Loucy (cell line): ENCODE results near the gene BOC.

Experiments used
- H2AFZ ChIP-seq: fragments of 200-600 bp; sonication (generic); 2 replicates; pipeline ENCODE4 v1.6.0; 2016; ENCODE audit warnings: antibody characterized with exemption, mild to moderate bottlenecking, low read length, moderate library complexity
- H3F3A ChIP-seq: fragments of 200-600 bp; 2 replicates; pipeline ENCODE4 v1.6.0; 2016; ENCODE audit warnings: antibody characterized with exemption, low read depth, mild to moderate bottlenecking
- H3K27me3 ChIP-seq: fragments of 200-600 bp; sonication (generic); 2 replicates; pipeline ENCODE4 v1.6.1; 2014; ENCODE audit warnings: low read length, mild to moderate bottlenecking; ENCODE audit not compliant: insufficient read depth, poor library complexity, severe bottlenecking
- H3K36me3 ChIP-seq: fragments of 200-600 bp; sonication (generic); 2 replicates; pipeline ENCODE4 v1.6.1; 2016; ENCODE audit warnings: low read length; ENCODE audit not compliant: insufficient read depth
- H3K4me1 ChIP-seq: fragments of 200-600 bp; sonication (generic); 2 replicates; pipeline ENCODE4 v1.5.1; 2014; ENCODE audit warnings: low read length, mild to moderate bottlenecking; ENCODE audit not compliant: insufficient read depth, poor library complexity, severe bottlenecking
- H3K4me2 ChIP-seq: fragments of 200-600 bp; sonication (generic); 2 replicates; pipeline ENCODE4 v1.6.0; 2014; ENCODE audit warnings: antibody characterized with exemption, low read length, low read depth, mild to moderate bottlenecking; ENCODE audit not compliant: poor library complexity, severe bottlenecking
- H3K4me3 ChIP-seq: fragments of 200-600 bp; sonication (generic); 2 replicates; pipeline ENCODE4 v1.5.1; 2014; ENCODE audit warnings: low read length, mild to moderate bottlenecking, mixed read lengths; ENCODE audit not compliant: poor library complexity, severe bottlenecking
- H3K79me2 ChIP-seq: fragments of 200-600 bp; sonication (generic); 2 replicates; pipeline ENCODE4 v1.6.1; 2014; ENCODE audit warnings: low read length; ENCODE audit not compliant: insufficient read depth
- H3K9ac ChIP-seq: fragments of 200-600 bp; sonication (generic); 2 replicates; pipeline ENCODE4 v1.6.0; 2014; ENCODE audit warnings: mild to moderate bottlenecking, low read depth, low read length, moderate library complexity; ENCODE audit not compliant: poor library complexity, severe bottlenecking
- H3K9me2 ChIP-seq: fragments of 200-600 bp; sonication (generic); replicated peaks from 2 replicates; pipeline ENCODE4 v1.6.1; 2016; ENCODE audit warnings: low read depth, low read length, mixed read lengths
- H3K9me3 ChIP-seq: fragments of 200-600 bp; sonication (generic); 2 replicates; pipeline ENCODE4 v1.6.1; 2014; ENCODE audit warnings: mild to moderate bottlenecking, antibody characterized with exemption, low read length, low read depth; ENCODE audit not compliant: insufficient read depth
- H4K20me1 ChIP-seq: fragments of 200-600 bp; sonication (generic); 2 replicates; pipeline ENCODE4 v1.6.0; 2014; ENCODE audit warnings: antibody characterized with exemption, low read length, mild to moderate bottlenecking; ENCODE audit not compliant: insufficient read depth, poor library complexity, severe bottlenecking
- CTCF ChIP-seq: fragments of 200-600 bp; sonication (generic); conservative IDR thresholded peaks from 2 replicates; pipeline ENCODE4 v1.5.1; 2014; ENCODE audit warnings: mild to moderate bottlenecking, antibody characterized with exemption, low read length
- EZH2phosphoT487 ChIP-seq: fragments of 200-600 bp; IDR thresholded peaks from 2 replicates; pipeline ENCODE4 v1.6.1; 2018; ENCODE audit warnings: antibody characterized with exemption, mild to moderate bottlenecking, moderate library complexity, borderline replicate concordance

The BOC gene

GRCh38 chr3:113211330-113212149 is at the start of gene BOC:
Gene BOC (plus strand): TSS chr3:113211557. CDS start chr3:113249803, 38,246 bp downstream.
- Histone ChIP-seq H4K20me1 (no peaks in the 10 kb centered on the region), H3K4me2 (peak within 1 kb of the TSS; percentile 72), H3K36me3 (no peaks in the 10 kb centered on the region), H3K9me2 (no peaks in the 10 kb centered on the region), H3K9ac (peak within 1 kb of the TSS; percentile 44), H3K27me3 (peaks cover 33% of the 10 kb centered on the region), H3K4me3 (peak within 1 kb of the TSS; percentile 63), H2AFZ (peak within 1 kb of the TSS; percentile 90), H3K79me2 (no peaks in the 10 kb centered on the region), H3F3A (no peaks in the 10 kb centered on the region), H3K9me3 (no peaks in the 10 kb centered on the region), H3K4me1 (no peaks in the 10 kb centered on the region)
- TF ChIP-seq EZH2phosphoT487, result no peak

GRCh38 chr3:113161661-113162060 is 49.7 kb upstream of the BOC start:
- Histone ChIP-seq H3K4me2 (no peak overlapping the region), H3K36me3 (no peaks in the 10 kb centered on the region), H3F3A (no peaks in the 10 kb centered on the region), H3K27me3 (no peaks in the 10 kb centered on the region), H2AFZ (no peak overlapping the region), H3K4me1 (no peaks in the 10 kb centered on the region), H3K9me2 (no peaks in the 10 kb centered on the region), H3K4me3 (no peak overlapping the region), H3K9me3 (no peaks in the 10 kb centered on the region), H3K9ac (no peak overlapping the region), H3K79me2 (no peaks in the 10 kb centered on the region), H4K20me1 (no peaks in the 10 kb centered on the region)
- TF ChIP-seq EZH2phosphoT487 (no peak), CTCF (no peak)

- Histone ChIP-seq H3K9ac (no peak overlapping the region), H3K4me1 (no peaks in the 10 kb centered on the region), H3K4me2 (no peak overlapping the region), H3F3A (no peaks in the 10 kb centered on the region), H3K4me3 (no peak overlapping the region), H3K9me2 (no peaks in the 10 kb centered on the region), H3K79me2 (no peaks in the 10 kb centered on the region), H3K27me3 (no peaks in the 10 kb centered on the region), H2AFZ (no peak overlapping the region), H4K20me1 (no peaks in the 10 kb centered on the region), H3K36me3 (no peaks in the 10 kb centered on the region), H3K9me3 (no peaks in the 10 kb centered on the region)
- TF ChIP-seq CTCF (no peak), EZH2phosphoT487 (no peak)
Observed at GRCh38 chr3:113163152-113163551, 48.2 kb upstream of the BOC start.

- no peak overlapping the region for H3K4me3 ChIP-seq
- H3K4me2 ChIP-seq, result no peak overlapping the region
- TF ChIP-seq EZH2phosphoT487 (no peak), CTCF (no peak)
- no peaks in the 10 kb centered on the region for H3K9me3 ChIP-seq
- H4K20me1 ChIP-seq, result no peaks in the 10 kb centered on the region
- no peaks in the 10 kb centered on the region for H3K36me3 ChIP-seq
- H3K9ac ChIP-seq, result no peak overlapping the region
- H3K79me2 ChIP-seq, result no peaks in the 10 kb centered on the region
- no peaks in the 10 kb centered on the region for H3K4me1 ChIP-seq
- H3K27me3 ChIP-seq, result no peaks in the 10 kb centered on the region
- no peaks in the 10 kb centered on the region for H3F3A ChIP-seq
- no peaks in the 10 kb centered on the region for H3K9me2 ChIP-seq
- H2AFZ ChIP-seq, result no peak overlapping the region
Observed at GRCh38 chr3:113165841-113166240, 45.5 kb upstream of the BOC start.
